Stimulated activated CD8-positive, alpha-beta memory T cell treated with anti-CD3 and anti-CD28 coated beads, Interleukin-4, amount 100 ng/mL, for 4 hours (primary cell): Measurements from ENCODE around the gene TRIM67.

Experiments used
- DNase-seq, 2 donors: peaks; one replicate each; pipeline ENCODE4 v3.0.0-alpha.2; 2020; ENCODE audit warnings: low read depth in 2 of 2, low spot score in 1 of 2

Gene TRIM67

DNA sequence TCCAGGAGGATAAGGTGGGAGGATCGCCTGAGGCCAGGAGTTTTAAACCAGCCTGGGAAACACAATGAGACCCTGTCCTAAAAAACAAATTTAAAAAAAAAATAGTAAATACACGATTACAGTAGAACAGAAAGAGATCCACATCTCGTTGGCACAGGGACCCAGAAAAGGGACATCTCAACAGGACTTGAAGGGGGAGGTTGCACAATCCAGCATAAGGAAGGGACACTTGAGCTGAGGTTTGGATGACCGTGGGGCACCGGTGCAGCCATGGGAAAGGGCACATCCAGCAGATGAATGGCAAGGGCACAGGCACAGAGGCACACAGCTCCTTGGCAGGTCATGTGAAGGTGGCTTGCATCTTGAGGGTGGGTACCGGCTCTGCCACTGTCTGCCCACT, 20.5 kb downstream of the TRIM67 start:
- DNase-seq = no peak

DNA sequence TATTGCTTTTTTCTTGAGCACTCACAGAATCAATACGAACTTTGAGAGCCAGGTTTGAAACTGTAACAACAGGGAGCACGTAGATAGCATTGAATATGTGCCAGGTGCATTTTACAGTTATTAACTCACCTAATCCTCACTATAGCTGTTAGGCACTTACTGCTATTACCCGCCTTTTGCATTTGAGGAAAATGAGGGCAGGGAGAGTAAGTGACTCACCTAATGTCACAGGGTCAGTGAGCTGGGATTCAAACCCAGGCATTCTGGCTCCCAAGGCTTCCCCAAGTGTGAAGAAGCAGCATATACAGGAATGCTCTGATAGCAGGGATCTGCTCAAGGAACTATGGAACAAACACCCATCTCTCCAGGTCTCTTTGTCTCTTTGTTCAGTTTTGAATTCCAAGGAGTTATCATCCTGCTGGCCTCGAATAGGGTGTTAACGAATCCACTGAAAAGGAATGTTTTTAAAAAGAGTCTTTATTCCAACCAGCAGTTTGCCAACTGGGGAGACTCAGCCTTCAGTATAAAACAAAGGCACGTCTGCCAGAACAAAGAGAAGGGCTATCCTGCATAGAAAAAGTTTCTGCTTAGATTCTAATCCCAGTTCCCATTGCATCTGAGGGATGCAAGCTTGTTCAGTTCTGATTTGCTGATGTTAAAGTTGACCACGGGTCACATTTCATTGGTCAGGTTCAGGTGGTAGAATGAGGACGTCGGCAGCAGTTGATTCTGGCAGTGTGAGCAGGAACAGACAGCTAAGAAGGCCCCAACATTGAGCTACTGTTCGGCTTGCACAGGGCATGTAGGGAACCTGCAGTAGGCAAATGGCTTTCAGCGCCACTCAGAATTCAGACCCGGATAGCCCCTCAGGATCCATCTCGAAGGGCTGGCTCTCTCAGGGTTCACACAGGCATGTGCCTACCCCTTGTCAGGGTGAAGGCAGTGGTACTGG, 22.1 kb downstream of the TRIM67 start:
- no peak for DNase-seq

DNA sequence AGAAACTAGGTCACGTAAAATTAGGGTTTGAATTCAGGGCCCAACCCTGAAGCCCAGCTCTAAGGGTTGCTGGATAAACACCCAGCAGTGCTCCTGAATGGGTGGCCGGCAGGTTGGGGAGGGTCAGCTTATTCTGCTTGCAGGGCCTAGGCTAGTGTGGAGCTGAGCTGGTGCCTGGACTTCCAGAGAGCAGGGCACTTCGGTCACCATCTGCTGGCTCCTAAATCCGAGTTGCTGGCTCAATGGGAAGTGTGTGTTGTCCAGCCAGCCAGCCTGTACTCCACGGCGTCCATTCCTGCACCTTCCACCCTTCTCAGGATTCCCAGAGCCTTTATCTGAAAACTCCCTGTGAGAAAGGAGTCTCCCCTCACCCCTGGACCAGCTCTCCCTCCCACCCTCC, 23.0 kb downstream of the TRIM67 start:
- DNase-seq = no peak

DNA sequence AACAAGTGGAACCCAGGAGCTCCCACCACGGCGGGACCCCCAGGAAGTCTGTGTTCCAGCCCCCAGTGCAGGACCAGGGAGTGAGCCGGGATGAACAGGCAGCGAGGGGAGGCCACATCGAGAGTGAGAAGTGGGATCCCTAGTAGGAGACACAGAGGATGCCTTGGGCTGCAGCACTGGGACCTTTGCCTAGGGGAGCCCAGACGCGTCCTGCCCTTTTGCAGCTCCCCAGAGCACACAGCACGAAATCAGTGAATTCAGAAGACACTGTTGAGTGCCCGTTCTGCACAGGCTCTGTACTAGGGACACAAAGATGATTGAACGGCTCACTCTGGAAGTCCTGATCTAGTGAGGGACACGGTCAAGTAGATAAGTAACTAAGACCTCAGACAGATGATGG, 23.5 kb downstream of the TRIM67 start:
- no peak for DNase-seq

DNA sequence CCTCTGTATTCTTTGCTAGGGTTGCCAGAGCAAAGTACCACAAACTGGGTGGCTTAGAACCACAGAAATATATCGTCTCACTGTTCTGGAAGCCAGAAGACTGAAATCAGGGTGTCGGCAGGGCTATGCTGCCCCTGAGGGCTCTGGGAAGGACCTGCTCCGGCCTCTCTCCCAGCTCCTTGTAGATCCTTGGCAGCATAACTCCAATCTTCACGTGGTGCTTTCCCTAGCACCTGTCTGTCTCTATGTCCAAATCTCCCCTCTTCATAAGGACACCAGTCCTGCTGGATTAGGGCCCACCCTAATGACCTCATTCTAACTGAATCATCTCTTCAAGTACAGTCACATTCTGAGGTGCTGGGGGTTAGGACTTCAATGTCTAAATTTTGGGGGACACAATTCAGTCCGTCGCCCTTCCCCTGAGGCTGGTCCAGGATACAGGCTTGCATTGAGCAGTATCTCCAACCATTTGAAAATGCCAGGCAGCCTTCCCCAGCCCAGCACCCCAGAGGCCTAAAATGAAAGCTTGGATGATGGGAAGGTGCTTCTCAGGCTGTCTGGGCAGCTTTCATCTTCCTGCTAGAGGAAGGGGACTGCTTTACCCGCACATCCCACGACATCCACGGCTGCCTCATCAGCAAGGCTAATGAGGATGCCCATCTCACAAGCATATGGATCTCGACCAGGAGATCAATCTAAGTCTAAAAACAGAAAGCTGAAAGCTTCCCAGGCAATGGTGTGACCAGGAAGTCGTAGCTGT, 24.7 kb downstream of the TRIM67 start:
- no peak for DNase-seq

DNA sequence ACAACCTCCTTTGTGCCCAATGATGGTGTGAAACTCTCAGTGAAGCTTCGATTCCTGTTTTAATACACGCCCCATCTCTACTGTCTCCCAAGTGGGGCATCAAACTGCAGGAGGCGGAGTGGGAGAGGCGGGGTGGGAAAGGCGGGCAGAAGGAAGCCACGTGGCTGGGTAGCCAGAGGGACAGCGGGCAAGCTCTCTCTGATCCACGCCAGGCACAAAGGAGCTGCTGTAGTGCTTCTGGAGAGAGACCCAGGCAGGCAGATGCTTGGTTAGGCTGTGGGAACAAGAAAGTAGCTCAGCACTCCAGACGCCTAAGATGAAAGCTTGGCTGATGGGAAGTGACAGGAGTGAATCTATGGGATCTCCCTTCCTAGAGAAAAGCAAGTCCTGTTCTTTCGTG, 25.7 kb downstream of the TRIM67 start:
- no peak for DNase-seq

DNA sequence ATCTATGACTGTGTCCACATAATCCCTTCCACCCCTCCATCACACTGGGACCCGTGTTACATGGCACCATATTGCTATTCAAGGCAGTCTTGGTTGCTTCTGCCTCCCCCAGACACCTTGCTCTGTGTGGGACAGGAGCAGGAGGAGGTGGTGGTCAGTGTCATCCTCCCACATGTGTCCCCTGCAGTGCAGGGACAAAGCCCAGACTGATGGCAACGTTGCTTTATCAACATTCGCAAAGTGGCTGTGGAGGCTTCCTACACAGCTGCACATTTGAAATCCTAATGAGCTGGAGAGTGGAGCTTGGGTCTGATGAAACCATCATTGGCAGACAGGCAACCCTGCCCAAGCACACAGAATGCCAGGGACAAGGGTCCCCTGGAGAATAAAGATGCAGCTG, 26.2 kb downstream of the TRIM67 start:
- no peak for DNase-seq

DNA sequence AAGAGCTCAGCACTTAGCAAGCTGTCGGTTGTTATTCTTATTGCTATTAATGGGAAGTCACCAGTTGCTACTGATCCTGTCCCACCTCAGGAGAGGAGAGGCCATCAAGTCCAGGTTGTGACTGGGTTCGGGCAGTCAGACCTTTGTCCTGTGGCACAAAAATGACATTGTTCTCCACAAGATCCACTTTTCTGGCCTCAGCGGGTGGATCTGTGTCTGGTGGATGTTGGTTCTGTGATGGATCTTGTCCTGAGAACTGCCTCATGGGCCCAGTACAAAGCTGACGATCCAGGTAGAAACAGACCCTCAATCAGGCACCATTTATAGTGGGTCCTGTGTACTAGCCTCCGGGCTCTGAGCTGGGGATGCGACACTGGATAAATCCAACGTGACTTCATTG, 26.9 kb downstream of the TRIM67 start:
- no peak for DNase-seq

DNA sequence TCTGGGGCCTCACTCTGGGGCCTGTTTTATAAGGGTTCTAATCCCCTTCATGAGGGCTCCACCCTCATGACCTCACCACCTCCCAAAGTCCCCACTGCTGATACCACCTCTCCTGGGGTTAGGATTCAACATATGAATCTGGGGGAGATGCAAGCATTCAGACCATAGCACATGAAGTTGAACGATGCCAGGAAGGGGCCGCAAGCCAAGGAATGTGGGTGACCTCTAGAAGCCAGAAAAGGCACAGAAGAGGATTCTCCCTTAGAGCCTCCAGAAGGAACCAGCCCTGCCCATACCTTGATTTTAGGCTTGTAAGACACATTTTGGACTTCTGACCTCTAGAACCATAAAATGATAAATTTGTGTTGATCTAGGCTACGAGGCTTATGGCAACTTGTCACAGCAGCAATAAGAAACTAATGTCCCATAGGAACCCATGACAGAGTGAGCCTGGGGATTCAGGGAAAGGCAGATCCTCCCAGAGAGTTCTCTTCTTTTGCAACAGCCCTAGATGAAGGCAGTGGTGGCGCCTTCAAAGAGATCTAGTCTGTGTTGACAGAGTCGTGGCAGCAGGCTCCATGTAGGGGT, 27.9 kb downstream of the TRIM67 start:
- DNase-seq = no peak

DNA sequence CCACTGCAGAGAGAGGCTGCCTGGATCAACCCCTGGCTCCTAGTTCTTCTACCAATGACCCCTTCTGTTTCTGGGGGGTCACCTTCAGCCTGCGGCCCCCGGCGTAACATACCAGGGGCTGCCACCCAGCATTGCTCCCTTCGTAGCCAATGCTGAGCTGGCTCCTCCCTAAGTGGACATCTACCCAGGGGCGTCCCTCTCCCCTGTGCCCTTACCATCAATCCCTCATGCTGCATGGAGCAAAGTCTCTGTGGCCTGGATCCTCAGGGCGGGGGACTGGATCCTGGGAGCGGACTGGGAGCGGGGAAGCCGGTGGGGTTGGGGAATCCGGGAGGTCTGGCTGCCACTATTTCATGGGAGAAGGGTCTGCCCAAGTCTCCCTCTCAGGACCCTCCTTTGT, 28.6 kb downstream of the TRIM67 start:
- no peak for DNase-seq

DNA sequence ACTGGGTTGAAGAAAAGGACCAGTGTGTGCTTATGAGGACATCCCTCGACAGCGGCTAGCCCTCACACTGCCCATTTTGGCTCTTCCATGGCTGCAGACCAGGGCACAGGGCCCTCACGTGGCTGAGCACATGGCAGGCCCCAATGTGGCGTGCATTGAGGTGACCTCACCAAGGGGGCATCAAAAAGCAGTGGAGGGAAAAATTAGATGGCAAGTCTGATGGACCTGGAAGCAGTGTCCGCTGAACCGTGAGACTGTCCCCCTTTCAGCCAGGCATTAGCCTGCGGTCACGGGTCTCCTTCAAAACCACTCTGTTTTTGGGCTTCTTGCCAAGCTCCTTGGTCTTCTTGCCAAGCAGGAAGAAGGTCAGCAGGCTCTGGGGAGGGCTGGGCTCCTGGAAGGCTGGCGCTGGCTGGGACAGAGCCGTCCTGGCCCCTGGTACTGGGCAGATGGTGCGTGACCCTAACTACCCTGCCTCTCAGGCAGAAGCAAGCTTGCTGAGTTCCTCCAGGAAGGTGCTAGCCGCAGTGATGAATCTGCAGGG, 30.8 kb downstream of the TRIM67 start:
- no peak for DNase-seq

DNA sequence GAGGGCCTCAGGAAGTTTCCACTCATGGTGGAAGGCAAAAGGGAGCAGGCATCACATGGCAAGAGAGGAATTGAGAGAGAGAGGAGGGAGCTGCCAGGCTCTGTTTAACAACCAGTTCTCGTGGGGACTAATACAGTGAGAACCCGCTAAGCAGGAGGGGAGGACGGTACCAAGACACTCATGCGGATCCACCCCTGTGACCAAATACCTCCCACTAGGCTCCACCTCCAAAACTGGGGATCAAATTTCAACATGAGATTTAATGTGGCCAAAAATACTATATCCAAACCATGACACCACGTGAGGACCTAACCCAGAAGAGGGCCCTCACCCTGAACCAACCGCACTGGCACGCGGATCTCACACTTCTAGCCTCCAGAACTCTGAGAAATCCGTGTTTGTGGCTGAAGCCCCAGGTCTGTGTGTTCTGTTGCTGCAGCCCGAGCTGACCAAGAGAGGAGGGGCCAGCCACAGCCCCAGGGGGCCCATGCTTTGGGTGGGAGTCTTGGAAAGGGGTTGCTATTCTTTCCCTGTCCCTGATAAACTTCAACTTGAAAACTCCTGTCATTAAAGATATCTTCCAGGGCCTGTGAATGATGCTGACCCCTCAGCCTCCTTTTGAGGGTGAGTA, 32.0 kb downstream of the TRIM67 start:
- no peak for DNase-seq

DNA sequence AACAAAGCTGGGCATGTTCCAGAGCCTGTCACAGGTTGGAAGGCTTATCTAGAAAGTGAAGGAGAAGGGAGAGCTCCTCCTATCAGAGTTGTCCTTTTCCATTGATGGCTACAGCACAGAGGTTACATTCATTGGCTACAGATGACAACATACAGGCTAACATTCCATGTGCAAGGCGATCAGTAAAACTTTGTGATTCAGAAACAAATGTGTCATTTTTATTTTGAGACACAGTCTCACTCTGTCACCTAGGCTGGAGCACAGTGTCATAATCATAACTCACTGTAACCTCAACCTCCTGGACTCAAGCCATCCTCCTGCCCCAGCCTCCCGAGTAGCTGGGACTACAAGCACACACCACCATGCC, 32.6 kb downstream of the TRIM67 start:
- DNase-seq = no peak

DNA sequence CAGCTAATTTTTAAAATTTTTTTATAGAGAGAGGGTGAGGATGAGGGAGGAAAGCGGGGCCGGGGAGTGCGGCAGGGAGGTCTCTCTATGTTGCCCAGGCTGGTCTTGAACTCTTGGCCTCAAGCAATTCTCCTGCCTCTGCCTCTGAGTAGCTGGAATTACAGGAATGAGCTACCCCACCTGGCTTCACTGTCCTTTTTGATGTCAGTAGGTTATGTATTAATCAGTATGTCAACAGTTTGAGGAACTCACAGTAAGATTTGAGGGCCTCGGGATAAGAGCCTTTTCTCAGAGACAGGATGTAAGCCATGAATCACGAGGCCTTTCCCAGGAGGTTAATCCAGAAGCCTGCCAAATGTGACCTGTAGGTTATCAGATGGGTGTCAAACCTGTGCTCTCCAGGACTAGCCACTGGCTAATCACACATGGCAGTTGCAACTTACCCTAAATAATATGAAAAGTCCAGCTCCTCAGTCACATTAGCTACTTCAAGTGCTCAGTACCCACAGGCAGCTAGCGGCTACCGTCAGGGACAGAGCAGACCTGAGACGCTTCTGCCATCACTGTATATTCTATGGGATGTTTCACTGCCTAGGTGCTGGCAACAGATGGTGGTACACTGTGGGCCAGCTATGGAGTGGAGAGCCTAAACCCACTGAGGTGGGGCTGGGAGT, 33.1 kb downstream of the TRIM67 start:
- no peak for DNase-seq

DNA sequence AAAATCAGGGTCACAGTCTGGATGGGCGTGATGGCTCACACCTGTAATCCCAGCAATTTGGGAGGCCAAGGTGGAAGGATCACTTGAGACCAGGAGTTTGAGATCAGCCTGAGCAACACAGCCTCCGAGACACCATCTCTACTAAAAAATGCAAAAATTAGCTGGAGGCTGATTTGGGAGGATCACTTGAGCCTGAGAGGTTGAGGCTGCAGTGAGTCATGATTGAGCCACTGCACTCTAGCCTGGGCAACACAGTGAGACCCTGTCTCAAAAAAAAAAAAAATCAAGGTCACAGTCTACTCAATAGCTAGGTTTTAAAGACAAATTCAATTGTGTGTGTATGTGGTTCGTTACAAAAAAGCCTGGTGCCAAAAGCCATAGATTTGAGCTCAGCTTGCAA, 34.4 kb downstream of the TRIM67 start:
- DNase-seq = no peak

DNA sequence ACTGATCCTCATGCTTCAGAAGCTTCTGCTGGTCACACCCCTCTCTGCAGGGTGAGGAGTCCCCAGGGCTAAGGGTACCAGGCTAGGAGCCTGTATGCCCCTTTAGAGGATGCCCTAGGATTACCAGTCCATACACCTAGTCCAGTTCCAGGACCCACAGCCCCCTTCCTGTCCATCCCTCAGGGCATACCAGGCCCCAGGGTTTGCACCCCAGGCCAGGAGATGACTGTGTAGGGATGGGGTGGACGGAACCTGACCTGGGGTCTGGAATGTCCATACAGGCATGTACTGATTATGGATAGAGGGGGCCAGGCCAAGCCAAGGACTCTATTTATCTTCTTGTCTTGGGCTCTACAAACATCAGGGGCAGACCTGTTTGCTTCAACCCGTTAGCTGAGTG, 34.9 kb downstream of the TRIM67 start:
- no peak for DNase-seq

DNA sequence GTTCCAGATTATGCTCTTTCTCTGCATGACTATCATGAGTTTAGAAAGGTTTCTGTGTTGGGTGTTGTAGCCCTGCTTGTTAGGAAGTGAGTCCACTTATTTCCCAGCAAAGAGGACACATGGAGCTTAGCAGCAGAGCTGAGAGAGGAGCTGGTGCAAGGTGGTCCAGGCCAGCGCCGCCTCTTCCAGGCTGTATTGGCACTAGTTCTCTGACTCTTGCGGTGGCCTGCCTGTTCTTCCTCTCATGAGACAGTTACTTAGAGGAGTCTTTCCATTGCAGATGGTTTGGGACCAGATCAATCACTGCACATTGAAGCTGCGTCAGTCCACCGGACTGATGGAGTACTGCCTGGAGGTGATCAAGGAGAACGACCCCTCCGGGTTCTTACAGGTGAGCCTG, 38.0 kb downstream of the TRIM67 start:
- no peak for DNase-seq

DNA sequence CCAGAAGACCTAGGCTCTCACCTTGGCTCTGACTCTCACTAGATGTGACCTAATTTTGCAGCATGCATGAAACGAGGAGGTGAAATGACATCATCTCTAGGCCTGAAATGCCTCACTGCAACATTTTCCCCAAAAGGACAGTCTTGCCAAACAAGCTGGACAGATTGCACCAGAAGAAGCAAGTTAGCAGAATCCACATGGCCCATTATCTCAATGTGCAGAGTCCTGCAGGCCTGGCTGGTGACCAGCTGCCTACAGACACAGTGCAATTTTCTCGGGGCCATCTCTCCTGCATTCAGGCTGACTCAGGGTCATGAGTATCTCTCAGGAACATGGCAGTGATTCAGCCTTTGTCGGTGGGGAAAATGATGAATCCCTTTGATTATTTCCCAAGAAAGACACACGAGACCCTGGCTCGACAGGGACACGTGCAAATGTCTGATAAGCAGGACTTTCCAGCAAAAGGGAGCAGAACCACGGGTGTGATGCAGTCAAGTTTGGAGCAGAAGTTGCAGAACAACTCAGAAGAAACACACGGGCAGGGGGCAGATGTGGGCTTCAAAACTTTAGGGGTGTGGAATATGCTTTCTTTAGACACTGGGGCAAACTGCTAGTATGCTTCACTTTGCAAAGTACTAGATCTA, 38.7 kb downstream of the TRIM67 start:
- DNase-seq = no peak

DNA sequence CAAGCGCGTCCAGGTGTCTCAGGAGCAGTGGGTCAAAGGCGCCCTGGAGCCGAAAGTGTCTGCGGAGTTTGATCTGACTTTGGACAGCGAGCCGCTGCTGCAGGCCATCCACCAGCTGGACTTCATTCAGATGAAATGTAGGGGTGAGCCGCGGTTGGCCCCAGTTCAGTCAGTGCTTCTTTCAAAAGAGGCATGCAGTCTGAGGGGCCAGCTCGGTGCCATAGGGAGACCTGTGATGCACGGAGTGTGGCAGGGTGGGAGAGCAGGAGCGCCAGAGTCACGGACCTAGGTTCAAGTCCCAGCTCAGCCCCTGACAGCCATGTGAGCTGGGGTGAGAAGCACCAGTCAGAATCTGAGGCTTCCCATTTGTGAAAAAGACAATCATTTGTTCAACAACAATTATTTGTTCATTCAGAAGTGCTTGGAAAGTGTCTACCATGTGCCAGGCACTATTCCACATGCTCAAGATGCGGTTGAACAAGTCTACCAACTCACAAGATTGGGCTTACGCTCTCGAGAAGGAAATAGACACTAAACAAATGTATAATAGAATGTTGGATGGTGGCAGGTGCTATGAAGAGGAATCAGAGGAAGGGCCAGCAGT, 39.6 kb downstream of the TRIM67 start:
- DNase-seq = no peak
